ENCODE measurements around the gene ZC3H4. TPM values are rescaled to one million over a fixed set of nuclear protein-coding genes. Genes with fewer than 3 reads are reported as not detected.

Gene ZC3H4
- total RNA-seq, 1 donor from 2014 or later: 14.6 TPM

DNA sequence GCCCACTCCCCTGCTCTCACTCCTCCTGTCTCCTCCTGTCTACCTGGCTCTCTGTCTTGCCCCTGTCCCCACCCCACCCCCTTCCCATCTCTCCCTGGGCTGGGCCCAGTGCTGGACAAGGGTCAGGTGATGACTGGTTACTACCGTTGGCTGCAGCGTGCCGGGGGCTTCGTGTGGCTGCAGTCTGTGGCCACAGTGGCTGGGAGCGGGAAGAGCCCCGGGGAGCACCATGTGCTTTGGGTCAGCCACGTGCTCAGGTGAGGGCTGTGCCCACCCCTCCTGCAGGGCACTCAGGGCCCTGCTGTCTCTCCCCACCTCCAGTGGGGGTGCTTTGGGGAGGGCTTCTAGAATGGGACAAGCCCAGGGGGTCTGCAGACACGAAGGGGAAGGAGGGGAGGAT lies 72.7 kb downstream of the ZC3H4 start:
- Histone ChIP-seq H3K9me3 (ENCODE audit: control insufficient read depth in 3 of 3, low read length in 3 of 3) (no peaks in the 10 kb centered on the region), H3K4me1 (ENCODE audit: control insufficient read depth in 3 of 3, insufficient read depth in 3 of 3, low read length in 3 of 3) (peaks cover 4 to 5% (median 5%) of the 10 kb centered on the region in 3 donors), H3K36me3 (ENCODE audit: control insufficient read depth in 3 of 3, insufficient read depth in 3 of 3, low read length in 3 of 3) (no peaks in the 10 kb centered on the region), H3K9ac (ENCODE audit: low read depth in 1 of 3, low read length in 3 of 3) (no peak overlapping the region), H3K27me3 (ENCODE audit: control insufficient read depth in 3 of 3, insufficient read depth in 3 of 3, low read length in 3 of 3) (no peaks in the 10 kb centered on the region), H3K27ac (ENCODE audit: low read depth, low read length) (no peak overlapping the region), H3K4me3 (ENCODE audit: low read length in 3 of 3) (no peak overlapping the region)

DNA sequence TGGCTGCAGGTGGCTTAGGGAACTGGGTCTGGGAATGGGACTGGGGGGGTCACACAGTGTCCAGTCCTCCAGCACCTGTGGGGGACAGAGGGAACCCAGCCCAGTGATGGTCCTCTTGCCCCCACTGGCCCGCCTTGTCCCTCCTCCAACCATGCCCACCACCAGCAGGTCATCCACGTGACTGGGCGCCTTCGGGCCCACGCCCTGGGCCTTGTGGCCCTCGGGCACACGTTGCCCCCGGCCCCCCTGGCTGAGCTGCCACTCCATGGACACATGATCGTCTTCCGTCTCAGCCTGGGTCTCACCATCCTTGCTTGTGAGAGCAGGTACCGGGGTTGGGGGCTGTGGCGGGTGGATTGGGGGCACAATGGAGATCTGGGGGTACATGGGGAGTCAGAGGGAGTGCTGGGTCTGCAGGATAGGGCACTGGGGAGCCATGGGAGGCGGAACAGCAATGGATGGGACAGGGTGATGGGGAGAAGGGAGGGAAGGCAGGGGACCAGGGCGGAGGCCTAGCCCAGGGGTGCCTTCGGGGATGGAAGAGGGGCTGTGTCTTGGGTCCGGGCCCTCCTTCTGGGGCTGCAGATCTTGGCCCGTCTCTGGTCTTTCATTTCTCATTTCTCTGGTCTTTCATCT lies 74.2 kb downstream of the ZC3H4 start:
- H3K4me1 ChIP-seq (ENCODE audit: control insufficient read depth in 3 of 3, insufficient read depth in 3 of 3, low read length in 3 of 3): peaks cover 11 to 12% (median 12%) of the 10 kb centered on the region in 3 donors
- H3K27ac ChIP-seq (ENCODE audit: low read depth, low read length): no peak overlapping the region
- H3K36me3 ChIP-seq (ENCODE audit: control insufficient read depth in 3 of 3, insufficient read depth in 3 of 3, low read length in 3 of 3): no peaks in the 10 kb centered on the region
- no peak overlapping the region for H3K4me3 ChIP-seq (ENCODE audit: low read length in 3 of 3)
- no peaks in the 10 kb centered on the region for H3K9me3 ChIP-seq (ENCODE audit: control insufficient read depth in 3 of 3, low read length in 3 of 3)
- H3K9ac ChIP-seq (ENCODE audit: low read depth in 1 of 3, low read length in 3 of 3): no peak overlapping the region
- peaks cover 0 to 6% (median 3%) of the 10 kb centered on the region in 3 donors for H3K27me3 ChIP-seq (ENCODE audit: control insufficient read depth in 3 of 3, insufficient read depth in 3 of 3, low read length in 3 of 3)

DNA sequence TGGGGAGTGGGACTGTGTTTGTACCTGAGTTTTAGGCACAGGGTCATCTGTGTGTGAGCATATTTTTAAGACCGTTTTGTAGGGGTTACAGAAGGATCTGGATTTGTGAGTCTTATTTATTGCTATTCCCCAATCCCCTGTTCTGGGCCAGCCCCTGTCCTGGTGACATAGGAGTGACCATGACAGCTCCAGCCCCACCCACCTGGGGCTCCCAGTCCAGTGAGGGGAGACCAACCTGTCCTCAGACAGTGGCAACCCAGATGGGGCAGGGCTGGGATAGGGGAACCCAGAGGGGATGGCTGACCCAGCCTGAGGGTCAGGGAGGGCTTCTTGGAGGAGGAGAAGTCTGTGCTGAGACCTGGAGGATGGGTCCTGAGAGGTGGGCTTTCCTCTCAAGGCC lies 75.8 kb downstream of the ZC3H4 start:
- Histone ChIP-seq H3K4me1 (ENCODE audit: control insufficient read depth in 3 of 3, insufficient read depth in 3 of 3, low read length in 3 of 3) (peaks cover 11 to 12% (median 12%) of the 10 kb centered on the region in 3 donors), H3K27ac (ENCODE audit: low read depth, low read length) (no peak overlapping the region), H3K9me3 (ENCODE audit: control insufficient read depth in 3 of 3, low read length in 3 of 3) (no peaks in the 10 kb centered on the region)

DNA sequence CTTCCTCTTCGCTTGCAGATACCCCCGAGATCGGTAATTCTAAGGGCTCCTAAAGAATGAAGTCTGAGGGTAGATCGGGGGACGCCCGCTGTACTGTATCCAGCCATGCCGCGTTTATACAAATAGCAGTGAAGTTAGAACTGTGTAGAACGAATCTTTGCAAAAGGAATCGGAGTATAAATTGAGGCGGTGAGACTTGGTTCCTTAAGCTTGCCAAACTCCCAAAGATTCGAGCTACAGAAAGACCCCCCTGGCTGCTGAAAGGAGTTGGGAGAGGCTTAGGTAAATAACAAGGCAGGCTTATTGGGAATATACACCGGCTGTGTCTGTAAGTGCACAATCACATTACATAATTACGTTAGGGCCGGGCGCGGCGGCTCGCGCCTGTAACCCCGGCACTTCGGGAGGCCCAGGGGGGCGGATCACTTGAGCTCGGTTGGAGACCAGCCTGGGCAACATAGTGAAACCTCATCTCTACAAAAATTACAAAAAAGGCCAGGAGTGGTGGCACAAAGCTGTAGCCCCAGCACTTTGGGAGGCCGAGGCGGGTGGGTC lies 77.4 kb downstream of the ZC3H4 start:
- Histone ChIP-seq H3K27ac (ENCODE audit: low read depth, low read length) (no peak overlapping the region), H3K36me3 (ENCODE audit: control insufficient read depth in 3 of 3, insufficient read depth in 3 of 3, low read length in 3 of 3) (no peaks in the 10 kb centered on the region), H3K27me3 (ENCODE audit: control insufficient read depth in 3 of 3, insufficient read depth in 3 of 3, low read length in 3 of 3) (peaks cover 11 to 18% (median 17%) of the 10 kb centered on the region in 3 donors), H3K9ac (ENCODE audit: low read depth in 1 of 3, low read length in 3 of 3) (peak overlapping the region in 2 of 3 donors; percentile 58 to 65), H3K4me3 (ENCODE audit: low read length in 3 of 3) (peak overlapping the region; percentile 50 to 69 (median 64)), H3K9me3 (ENCODE audit: control insufficient read depth in 3 of 3, low read length in 3 of 3) (no peaks in the 10 kb centered on the region), H3K4me1 (ENCODE audit: control insufficient read depth in 3 of 3, insufficient read depth in 3 of 3, low read length in 3 of 3) (peaks cover 11 to 12% (median 12%) of the 10 kb centered on the region in 3 donors)

More for the DNA sequence above, 75.8 kb downstream of the ZC3H4 start:
- H3K9ac ChIP-seq (ENCODE audit: low read depth in 1 of 3, low read length in 3 of 3): no peak overlapping the region
- no peaks in the 10 kb centered on the region for H3K36me3 ChIP-seq (ENCODE audit: control insufficient read depth in 3 of 3, insufficient read depth in 3 of 3, low read length in 3 of 3)
- no peak overlapping the region for H3K4me3 ChIP-seq (ENCODE audit: low read length in 3 of 3)
- H3K27me3 ChIP-seq (ENCODE audit: control insufficient read depth in 3 of 3, insufficient read depth in 3 of 3, low read length in 3 of 3): peaks cover 0 to 7% (median 6%) of the 10 kb centered on the region in 3 donors

DNA sequence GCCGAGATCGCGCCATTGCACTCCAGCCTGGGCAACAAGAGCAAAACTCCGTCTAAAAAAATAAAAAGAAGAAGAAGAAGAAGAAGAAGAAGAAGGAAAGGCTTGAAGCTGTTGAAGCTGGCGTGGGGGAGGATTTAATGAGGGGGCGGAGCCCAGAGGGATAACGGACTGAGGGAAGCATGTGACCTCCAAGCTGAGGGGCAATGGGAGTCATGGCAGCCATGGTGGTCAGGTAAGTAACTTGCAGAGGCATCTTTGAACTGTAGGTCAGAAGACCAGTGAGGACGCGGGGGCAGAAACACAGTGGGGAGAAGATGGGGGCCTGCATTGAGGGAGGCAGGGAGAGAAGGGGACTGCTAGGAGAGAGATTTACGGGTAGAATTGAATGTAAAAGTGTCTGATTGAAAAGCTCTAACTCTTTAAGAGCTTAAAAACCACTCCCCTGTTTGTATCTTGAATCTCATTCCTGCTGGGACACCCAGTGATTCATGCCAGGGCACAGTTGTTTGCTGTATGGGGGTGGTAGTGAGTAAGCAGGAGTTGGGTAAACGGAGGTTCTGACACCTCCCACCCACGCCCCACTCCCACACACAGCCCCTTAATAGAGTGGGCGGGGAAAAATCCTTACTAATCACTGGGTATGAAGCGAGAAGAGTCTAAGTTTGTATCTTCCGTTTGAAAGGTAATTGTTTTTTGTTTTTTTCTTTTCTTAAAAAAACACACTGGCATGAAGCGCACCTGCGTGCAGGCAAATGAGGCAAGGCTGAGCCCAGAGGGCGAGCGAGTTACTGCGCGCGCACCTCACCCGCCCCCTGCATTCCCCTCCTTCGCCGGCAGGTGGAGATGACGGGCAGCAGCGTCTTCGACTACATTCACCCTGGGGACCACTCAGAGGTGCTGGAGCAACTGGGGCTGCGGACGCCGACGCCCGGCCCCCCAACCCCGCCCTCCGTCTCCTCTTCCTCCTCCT lies 78.2 kb downstream of the ZC3H4 start:
- H3K4me3 ChIP-seq (ENCODE audit: low read length in 3 of 3): peak overlapping the region; percentile 50 to 69 (median 64)
- H3K27ac ChIP-seq (ENCODE audit: low read depth, low read length): no peak overlapping the region
- H3K27me3 ChIP-seq (ENCODE audit: control insufficient read depth in 3 of 3, insufficient read depth in 3 of 3, low read length in 3 of 3): peaks cover 14 to 21% (median 18%) of the 10 kb centered on the region in 3 donors
- peaks cover 11 to 12% (median 12%) of the 10 kb centered on the region in 3 donors for H3K4me1 ChIP-seq (ENCODE audit: control insufficient read depth in 3 of 3, insufficient read depth in 3 of 3, low read length in 3 of 3)
- H3K9ac ChIP-seq (ENCODE audit: low read depth in 1 of 3, low read length in 3 of 3): peak overlapping the region in 2 of 3 donors; percentile 58 to 65
- H3K36me3 ChIP-seq (ENCODE audit: control insufficient read depth in 3 of 3, insufficient read depth in 3 of 3, low read length in 3 of 3): no peaks in the 10 kb centered on the region
- H3K9me3 ChIP-seq (ENCODE audit: control insufficient read depth in 3 of 3, low read length in 3 of 3): no peaks in the 10 kb centered on the region

DNA sequence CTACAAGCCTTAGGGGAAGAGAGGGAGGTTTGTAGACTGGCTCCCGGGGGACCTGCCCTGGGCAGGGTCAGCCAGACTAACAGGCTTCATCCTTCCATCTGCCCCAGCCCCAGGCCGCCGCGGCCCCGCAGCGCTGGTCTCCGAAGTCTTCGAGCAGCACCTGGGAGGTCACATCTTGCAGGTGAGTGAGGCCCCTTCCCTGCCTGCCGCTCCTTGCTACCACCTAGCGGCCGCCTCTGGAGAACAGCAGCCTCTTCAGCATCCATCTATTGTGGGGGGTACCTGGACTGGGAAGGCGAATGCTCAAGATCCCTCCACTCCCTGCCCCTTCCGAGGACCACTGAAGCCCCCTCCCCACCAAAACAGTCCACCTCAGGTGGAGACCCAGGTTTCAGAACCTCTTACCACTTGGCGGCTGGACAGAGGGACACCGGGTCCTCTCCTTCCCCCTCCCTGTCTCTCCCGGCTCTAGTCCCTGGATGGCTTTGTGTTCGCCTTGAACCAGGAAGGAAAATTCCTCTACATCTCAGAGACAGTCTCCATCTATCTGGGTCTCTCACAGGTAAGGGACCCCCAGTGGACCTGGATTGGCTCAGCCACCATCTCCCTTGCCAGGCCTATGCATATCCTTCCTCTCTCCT lies 81.3 kb downstream of the ZC3H4 start:
- Histone ChIP-seq H3K9ac (ENCODE audit: low read depth in 1 of 3, low read length in 3 of 3) (no peak overlapping the region), H3K4me1 (ENCODE audit: control insufficient read depth in 3 of 3, insufficient read depth in 3 of 3, low read length in 3 of 3) (peaks cover 11 to 12% (median 12%) of the 10 kb centered on the region in 3 donors), H3K27ac (ENCODE audit: low read depth, low read length) (no peak overlapping the region), H3K36me3 (ENCODE audit: control insufficient read depth in 3 of 3, insufficient read depth in 3 of 3, low read length in 3 of 3) (no peaks in the 10 kb centered on the region), H3K9me3 (ENCODE audit: control insufficient read depth in 3 of 3, low read length in 3 of 3) (no peaks in the 10 kb centered on the region), H3K27me3 (ENCODE audit: control insufficient read depth in 3 of 3, insufficient read depth in 3 of 3, low read length in 3 of 3) (peaks cover 28 to 34% (median 34%) of the 10 kb centered on the region in 3 donors), H3K4me3 (ENCODE audit: low read length in 3 of 3) (no peak overlapping the region)

DNA sequence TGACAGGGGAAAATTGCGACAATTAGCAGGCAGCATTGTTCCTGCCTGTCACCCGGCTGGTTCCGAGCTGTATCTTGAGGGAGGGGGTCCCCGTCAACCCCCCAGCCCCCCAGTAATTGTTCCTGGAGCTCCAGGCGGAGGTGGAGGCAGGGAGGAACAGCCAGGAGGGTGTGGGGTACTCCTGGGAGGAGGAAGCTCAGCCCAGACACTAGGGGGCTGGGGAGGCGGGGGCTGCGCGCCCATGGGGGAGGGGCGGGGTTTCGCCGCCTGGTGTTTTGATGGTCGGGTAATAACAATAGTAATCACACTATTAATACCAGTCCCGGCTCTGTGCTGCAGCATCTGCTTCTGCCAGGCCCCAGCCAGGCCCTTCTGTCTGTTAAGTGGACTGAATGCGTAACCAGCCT lies 85.4 kb downstream of the ZC3H4 start:
- no peaks in the 10 kb centered on the region for H3K36me3 ChIP-seq (ENCODE audit: control insufficient read depth in 3 of 3, insufficient read depth in 3 of 3, low read length in 3 of 3)
- H3K27ac ChIP-seq (ENCODE audit: low read depth, low read length): no peak overlapping the region
- peaks cover 50 to 63% (median 59%) of the 10 kb centered on the region in 3 donors for H3K27me3 ChIP-seq (ENCODE audit: control insufficient read depth in 3 of 3, insufficient read depth in 3 of 3, low read length in 3 of 3)
- no peak overlapping the region for H3K9ac ChIP-seq (ENCODE audit: low read depth in 1 of 3, low read length in 3 of 3)
- peaks cover 0 to 2% (median 2%) of the 10 kb centered on the region in 3 donors for H3K4me1 ChIP-seq (ENCODE audit: control insufficient read depth in 3 of 3, insufficient read depth in 3 of 3, low read length in 3 of 3)
- no peaks in the 10 kb centered on the region for H3K9me3 ChIP-seq (ENCODE audit: control insufficient read depth in 3 of 3, low read length in 3 of 3)
- no peak overlapping the region for H3K4me3 ChIP-seq (ENCODE audit: low read length in 3 of 3)

DNA sequence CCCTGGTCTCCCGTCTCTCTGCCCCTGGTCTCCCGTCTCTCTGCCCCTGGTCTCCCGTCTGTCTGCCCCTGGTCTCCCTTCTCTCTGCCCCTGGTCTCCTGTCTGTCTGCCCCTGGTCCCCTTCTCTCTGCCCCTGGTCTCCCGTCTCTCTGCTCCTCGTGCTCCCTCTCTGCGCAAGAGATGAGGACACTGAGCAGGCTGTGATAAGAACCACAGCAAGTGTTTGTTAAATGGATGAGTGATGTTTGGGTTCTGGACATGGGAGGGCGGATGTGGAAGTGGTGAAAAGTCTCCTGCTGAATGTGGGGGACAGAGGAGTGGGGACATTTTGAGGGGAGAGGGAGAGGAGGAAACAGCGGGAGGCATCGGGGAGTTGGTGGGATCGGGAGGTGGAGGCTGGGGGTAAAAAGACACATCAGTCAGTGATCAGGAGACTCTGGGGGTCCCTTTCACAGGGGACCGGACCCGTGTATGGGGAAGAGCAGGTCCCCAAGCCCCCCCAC lies 85.9 kb downstream of the ZC3H4 start:
- Histone ChIP-seq H3K9me3 (ENCODE audit: control insufficient read depth in 3 of 3, low read length in 3 of 3) (no peaks in the 10 kb centered on the region), H3K4me1 (ENCODE audit: control insufficient read depth in 3 of 3, insufficient read depth in 3 of 3, low read length in 3 of 3) (peaks cover 0 to 6% (median 5%) of the 10 kb centered on the region in 3 donors), H3K36me3 (ENCODE audit: control insufficient read depth in 3 of 3, insufficient read depth in 3 of 3, low read length in 3 of 3) (no peaks in the 10 kb centered on the region), H3K27me3 (ENCODE audit: control insufficient read depth in 3 of 3, insufficient read depth in 3 of 3, low read length in 3 of 3) (peaks cover 54 to 66% (median 63%) of the 10 kb centered on the region in 3 donors), H3K9ac (ENCODE audit: low read depth in 1 of 3, low read length in 3 of 3) (no peak overlapping the region), H3K4me3 (ENCODE audit: low read length in 3 of 3) (no peak overlapping the region), H3K27ac (ENCODE audit: low read depth, low read length) (no peak overlapping the region)

DNA sequence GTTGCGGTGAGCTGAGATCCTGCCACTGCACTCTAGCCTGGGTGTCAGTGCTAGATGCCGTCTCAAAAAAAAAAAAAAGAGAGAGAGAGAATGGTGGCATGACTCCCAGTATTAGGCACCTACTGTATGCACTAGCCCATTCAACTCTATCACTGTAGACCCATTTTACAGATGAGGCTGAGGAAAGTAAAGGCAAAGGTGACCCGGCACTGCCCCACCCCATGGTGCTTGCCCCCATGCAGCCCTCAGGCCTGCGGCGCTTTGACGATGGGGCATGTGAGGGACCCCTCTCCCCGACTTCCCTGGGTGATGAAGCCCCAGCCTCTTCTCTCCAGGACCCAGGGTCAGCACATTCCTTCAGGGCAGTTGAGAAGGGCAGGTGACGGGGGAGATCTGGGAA lies 86.7 kb downstream of the ZC3H4 start:
- Histone ChIP-seq H3K9me3 (ENCODE audit: control insufficient read depth in 3 of 3, low read length in 3 of 3) (no peaks in the 10 kb centered on the region), H3K27ac (ENCODE audit: low read depth, low read length) (no peak overlapping the region), H3K27me3 (ENCODE audit: control insufficient read depth in 3 of 3, insufficient read depth in 3 of 3, low read length in 3 of 3) (peaks cover 52 to 64% (median 62%) of the 10 kb centered on the region in 3 donors), H3K4me3 (ENCODE audit: low read length in 3 of 3) (no peak overlapping the region), H3K9ac (ENCODE audit: low read depth in 1 of 3, low read length in 3 of 3) (no peak overlapping the region), H3K36me3 (ENCODE audit: control insufficient read depth in 3 of 3, insufficient read depth in 3 of 3, low read length in 3 of 3) (no peaks in the 10 kb centered on the region), H3K4me1 (ENCODE audit: control insufficient read depth in 3 of 3, insufficient read depth in 3 of 3, low read length in 3 of 3) (peaks cover 3 to 6% (median 5%) of the 10 kb centered on the region in 3 donors)
